GM21360 (cell line): ENCODE measurements around the gene B9D2.
"Not testable (repeated sequence)": the region's sequence is repeated elsewhere in the genome, so short reads cannot be mapped to it uniquely, and the experiment has no call there.

Experiments
- ATAC-seq: cut with Tn5 transposase; IDR thresholded peaks from one replicate; pipeline ENCODE4 v1.9.1; 2021; ENCODE audit warnings: mild to moderate bottlenecking, moderate library complexity; ENCODE audit not compliant: unreplicated experiment

The B9D2 gene

DNA sequence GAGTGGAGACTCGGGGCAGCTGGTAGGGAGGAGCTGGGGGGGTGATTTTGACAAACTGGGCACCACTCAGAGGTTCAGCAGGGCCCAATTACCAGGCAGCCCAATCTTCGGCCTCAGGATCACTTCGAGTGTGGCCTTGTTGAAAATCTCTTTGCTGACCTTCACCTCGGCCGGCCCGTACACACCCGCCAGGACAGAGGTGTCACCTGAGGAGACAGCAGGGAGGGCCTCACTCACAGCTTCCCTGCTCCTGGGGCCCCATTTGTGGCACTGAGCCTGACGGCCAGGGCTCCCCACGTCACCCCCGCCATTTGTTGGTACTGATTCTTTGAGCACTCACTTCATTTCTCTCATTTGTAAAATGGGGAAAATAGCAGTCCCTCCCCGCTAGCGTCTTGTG is 28.8 kb upstream of the B9D2 start:
- ATAC-seq = no peak

DNA sequence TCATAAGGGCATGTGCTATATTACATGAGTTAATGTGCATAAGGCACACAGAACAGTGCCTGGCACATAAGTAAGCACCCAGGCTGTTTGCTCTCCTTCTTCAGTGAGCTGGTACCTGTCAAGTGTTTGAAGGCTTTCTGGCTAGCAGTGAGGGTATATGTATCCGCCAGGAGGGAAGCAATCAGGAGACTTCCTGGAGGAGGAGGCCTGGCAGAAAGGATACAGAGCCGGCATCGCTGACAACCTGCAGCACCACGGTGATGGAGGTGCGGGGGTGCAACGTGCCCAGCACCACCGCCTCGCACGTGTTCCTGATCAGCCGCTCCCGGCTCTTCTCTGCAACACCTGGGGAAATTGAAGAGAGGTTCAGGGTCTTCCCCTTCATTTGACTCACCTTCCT is 27.7 kb upstream of the B9D2 start:
- no peak for ATAC-seq

DNA sequence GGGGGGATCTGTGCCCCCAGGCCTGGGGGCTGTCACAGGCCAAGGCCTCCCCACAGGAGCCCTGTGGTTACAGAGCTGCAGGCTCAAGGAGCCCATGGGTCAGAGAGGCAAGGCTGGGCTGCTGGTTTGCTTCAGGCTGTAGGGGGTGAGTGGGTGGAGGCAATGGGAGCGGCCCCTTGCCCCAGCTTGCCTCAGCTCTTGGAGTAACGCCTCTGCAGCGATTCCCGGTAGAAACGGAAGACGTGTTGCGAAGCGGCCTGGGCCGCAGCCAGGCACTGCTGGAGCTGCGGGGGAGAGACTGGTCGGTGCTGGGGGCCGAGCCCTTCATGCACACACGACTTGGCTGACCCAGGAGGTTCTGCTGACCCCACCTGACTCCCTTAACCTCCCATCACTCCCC is 22.5 kb upstream of the B9D2 start:
- no peak for ATAC-seq

DNA sequence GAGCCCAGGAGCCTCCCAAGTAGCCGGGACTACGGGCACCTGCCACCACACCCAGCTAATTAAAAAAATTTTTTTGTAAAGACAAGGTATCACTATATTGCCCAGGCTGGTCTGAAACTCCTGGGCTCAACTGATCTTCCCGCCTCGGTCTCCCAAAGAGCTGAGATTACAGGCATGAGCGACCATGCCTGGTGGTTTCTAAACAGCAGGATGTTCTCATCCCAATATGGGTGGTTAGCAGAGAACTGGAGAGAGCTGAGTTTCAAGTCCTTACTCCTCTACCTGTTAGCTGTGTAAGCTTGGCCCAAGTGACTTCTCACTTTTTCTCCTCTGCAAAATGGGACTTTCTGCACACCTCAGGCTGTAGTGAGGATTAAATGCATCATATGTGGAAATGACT is 20.4 kb upstream of the B9D2 start:
- no peak for ATAC-seq

DNA sequence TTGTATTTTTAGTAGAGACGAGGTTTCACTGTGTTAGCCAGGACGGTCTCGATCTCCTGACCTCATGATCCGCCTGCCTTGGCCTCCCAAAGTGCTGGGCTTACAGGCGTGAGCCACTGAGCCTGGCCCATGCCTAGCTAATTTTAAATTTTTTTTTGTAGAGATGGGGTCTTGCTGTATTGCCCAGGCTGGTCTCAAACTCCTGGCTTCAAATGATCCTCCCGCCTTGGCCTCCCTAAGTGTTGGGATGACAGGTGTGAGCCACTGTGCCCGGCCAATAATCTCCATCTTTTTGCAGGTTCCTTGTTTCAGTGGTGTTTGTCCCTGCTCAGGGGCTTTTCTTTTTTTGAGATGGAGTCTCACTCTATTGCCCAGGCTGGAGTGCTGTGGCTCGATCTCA is 17.6 kb upstream of the B9D2 start:
- not testable (repeated sequence) for ATAC-seq

DNA sequence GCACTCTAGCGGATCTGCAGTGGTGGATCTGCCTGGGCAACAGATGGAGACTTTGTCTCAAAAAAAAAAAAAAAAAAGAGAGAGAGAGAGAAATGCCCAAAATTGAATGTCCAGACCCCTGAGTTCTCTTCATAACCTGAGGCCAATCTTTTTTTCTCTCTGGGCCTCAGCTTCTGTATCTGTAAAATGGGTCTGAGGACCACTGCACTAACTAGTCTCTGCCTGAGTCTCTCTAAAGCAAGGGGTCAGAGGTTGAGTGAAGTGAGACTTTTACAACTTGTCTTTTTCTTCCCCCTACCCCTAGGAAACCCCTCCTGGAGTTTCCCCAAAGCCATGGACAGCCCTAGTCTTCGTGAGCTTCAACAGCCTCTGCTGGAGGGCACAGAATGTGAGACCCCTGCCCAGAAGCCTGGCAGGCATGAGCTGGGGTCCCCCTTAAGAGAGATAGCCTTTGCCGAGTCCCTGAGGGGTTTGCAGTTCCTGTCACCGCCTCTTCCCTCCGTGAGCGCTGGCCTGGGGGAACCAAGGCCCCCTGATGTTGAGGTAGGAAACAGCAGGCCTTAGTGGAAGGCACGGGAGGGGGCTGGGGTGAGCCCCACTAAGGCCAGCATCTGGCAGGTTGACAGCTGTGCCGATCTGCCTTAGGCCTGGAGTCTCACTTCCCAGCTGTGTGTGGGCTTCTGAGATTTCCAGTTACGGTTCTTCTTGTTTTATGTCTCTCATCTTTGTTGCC is 14.2 kb upstream of the B9D2 start:
- ATAC-seq = no peak

DNA sequence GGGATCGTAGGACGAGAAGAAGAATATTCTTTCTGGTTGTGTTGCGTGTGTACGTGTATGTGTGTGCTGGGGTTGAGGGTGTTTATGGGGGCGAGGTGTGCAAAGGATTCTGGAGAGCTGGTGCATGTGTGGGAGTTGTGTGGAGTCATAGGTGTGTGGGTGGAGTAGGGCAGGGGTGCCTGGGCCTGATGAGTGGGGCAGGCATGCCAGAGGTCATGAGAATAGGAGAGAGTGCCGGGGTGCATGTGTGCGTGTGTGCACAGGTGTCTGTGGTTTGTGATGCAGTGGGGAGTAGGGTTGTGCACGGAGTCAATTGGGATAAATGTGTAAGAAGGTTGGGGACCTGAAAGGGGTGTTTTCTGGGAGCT is 13.0 kb upstream of the B9D2 start:
- ATAC-seq = no peak

DNA sequence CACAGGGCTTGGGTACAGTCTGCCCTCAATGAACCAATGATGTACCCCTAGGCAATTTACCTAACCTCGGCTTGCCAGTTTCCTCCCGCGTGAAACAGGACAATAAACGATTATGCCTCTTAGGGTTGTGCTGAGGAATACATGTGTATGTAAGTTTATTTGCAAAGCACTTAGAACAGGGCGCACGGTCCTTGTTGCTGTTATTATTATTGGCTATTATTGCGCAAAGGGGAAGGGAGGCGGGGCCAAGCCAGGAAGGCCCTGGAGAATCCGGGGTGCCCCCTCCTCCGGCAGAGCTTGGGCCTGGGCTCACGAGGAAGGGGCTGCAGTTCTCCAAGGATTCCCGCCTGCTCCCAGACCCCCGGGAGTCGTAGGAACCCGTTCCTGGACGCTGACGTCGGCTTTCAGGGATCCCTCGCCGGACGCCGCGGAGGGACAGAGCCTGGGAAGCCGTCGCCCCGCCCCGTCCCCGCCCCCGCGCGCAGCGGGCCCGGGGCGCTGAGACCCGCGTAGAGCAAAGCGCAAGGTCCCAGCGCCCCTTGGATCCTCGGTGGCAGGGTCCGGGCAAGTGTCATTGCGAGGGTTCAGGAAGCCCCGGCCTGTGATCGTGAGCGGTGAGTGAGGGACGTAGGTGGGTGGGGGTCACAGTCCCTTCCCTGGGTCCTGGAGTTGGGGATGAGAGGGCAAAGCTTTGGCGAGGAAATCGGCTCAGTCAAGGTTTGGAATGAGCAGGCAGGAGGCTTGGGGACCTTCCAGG is 12.5 kb upstream of the B9D2 start, which contains the start of gene TMEM91:
Gene TMEM91, plus strand, starts transcription at position 293 of the 757 bp plus-strand sequence. CDS start 1,777 bp downstream, outside the sequence.
- ATAC-seq = no peak

DNA sequence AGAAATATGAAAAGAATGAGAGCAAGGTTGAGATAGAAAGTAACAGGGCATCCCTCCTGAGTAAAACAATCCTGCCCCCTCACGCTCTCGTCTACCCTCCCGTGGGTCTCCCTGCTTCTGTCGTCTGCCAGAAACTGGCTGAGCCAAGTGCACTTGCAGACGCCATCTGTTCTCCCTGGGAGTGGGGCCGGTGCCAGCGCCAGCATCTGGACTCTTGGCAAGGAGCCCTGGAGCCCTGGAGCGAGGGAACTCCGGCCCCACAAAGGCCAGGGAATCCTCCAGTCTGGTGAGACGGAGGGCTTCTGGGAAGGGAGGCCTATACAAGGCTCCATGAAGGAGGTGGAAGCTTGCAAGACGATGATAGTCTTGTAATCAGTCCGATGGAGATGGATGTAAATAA is 10.0 kb upstream of the B9D2 start:
- ATAC-seq = no peak

DNA sequence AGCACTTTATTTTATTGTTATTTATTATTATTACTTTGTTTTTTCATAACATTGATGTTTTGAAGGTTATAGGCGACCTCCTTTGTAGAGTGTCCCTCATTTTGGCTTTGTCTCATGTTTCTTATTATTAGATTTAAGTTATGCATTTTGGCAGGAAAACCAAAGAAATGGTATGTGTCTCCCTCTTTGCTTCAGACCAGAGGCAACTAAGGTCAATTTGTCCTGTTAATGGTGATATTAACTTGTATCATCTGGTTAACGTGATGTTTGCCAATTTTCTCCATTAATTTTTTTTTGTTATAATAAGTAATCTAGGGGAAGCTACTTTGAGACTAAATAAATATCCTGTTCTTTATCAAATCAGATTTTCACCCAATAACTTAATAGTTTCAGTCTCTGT is 8.6 kb upstream of the B9D2 start:
- no peak for ATAC-seq

DNA sequence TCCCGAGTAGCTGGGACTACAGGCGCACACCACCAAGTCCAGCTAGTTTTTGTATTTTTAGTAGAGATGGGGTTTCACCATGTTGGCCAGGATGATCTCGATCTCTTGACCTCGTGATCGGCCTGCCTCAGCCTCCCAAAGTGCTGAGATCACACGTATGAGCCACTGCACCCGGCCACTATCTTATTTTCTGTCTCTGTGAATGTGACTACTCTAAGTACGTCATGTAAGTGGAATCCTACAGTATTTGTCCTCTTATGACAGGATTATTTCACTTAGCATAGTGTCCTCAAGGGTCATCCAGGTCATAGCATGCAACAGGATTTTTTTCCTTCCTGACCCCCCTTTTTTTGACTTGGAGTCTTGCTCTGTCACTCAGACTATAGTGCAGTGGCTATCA is 7.6 kb upstream of the B9D2 start:
- ATAC-seq = no peak

DNA sequence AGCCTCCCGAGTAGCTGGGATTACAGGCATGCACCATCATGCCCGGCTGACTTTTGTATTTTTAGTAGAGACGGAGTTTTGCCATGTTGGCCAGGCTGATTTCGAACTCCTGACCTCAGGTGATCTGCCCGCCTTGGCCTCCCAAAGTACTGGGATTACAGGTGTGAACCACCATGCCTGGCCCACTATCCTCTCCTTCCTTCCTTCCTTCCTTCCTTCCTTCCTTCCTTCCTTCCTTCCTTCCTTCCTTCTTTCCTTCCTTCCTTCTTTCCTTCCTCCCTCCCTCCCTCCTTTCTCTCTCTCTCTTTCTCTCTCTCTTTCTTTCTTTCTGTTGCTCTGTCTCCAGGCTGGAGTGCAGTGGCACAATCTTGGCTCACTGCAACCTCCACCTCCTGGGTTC is 7.2 kb upstream of the B9D2 start:
- not testable (repeated sequence) for ATAC-seq

DNA sequence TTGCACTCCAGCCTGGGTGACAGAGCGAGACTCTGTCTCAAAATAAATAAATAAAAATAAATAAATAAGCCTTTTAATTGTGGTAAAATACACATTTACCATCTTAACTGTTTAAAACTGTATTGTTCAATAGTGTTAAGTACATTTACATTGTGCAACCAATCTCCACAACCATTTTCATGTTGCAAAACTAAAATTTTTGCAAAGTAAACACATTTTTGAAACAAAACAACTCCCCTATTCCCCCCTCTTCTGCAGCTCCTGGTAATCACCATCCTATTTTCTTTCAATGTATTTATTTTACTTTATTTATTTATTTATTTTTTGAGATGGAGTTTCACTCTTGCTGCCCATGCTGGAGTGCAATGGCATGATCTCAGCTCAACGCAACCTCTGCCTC is 5.8 kb upstream of the B9D2 start:
- no peak for ATAC-seq

DNA sequence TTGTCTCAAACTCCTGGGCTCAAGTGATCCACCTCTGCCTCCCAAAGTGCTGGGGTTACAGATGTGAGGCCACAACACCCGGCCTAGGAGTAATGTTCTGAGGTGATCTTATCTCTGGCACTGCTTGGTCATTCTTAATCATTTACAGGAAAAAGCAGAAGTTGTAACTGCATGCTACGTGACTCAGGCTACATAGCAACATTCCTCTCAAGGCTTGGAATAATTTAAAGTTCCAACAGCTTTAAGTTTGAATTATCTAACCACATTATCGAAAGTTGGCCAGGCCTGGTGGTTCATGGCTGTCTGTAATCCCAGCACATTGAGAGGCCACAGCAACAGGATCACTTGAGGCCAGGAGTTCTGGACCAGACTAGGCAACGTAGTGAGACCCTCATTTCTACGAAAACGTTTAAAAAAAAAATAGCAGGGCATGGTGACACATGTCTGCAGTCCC is 3.9 kb upstream of the B9D2 start:
- ATAC-seq = no peak

DNA sequence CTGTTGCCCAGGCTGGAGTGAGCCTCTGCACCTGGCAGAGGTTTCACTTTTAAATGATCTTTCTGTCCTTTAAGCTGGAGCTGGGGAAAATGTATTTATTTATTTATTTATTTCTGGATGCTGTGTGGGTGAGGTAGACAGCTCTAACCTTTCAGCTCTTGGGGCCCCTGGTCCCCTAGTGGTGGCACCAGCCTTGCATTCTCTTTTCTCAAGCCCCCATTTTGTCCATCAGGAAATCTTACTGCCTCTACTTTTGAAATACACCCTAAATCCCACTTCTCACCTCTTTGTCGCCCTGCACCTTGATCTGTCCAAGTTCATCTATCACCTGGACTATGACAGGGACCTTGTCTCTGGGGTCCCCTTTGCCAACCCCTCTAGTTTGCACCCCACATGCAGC is 2.1 kb upstream of the B9D2 start:
- ATAC-seq = no peak

DNA sequence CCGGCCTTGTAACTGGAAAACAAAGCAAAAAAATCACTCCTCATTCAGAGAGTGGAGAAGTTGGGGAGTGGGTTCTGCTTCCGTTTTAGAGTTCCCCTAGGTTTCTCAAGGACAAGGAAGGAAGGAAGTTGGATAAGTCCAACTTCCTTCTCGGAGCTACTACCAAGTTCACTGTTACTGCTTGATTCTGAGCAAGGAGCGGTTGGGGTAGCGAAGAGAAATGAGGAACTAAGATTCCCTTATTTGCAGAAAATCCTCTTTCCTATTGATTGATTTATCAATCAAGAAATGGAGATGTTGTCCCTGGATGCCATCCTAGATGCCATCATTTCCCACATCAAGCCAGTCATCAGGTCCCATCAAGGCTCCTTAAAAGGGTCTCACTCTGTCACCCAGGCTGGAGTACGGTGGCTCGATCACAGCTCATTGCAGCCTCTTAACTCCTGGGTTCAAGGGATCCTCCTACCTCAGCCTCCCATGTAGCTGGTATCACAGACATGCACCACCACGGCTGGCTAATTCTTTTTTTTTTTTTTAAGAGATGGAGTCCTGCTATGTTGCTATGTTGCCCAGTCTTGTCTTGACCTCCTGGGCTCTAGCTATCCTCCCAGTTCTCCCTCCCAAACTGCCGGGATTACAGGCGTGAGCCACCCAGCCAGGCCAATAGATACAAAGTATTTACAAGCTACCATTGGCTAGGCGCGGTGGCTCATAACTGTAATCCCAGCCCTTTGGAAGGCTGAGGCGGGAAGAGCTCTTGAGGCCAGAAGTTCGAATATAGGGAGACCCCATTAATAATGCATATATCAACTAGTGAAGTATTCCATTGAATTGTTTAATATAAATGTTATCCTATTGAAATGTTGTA is 809 bp upstream of the B9D2 start:
- no peak for ATAC-seq

DNA sequence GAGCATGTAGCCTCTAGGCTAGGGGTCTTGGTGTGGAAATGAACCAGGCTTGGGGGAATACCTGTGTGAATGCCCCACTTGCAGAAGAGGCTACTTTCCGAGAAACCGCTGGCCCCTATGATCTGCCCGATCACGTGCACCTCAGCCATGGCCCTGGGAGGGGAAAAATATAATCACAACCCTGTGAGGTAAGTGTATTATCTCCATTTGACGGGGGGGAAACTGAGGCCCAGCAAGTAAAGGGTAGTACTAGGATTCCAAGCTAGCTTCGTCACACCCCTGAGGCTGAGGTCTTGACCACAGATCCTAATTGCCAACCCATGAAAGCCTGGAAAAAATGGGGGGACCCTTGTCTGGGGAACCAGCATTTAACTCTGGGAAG is 587 bp downstream of the B9D2 start:
- no peak for ATAC-seq

DNA sequence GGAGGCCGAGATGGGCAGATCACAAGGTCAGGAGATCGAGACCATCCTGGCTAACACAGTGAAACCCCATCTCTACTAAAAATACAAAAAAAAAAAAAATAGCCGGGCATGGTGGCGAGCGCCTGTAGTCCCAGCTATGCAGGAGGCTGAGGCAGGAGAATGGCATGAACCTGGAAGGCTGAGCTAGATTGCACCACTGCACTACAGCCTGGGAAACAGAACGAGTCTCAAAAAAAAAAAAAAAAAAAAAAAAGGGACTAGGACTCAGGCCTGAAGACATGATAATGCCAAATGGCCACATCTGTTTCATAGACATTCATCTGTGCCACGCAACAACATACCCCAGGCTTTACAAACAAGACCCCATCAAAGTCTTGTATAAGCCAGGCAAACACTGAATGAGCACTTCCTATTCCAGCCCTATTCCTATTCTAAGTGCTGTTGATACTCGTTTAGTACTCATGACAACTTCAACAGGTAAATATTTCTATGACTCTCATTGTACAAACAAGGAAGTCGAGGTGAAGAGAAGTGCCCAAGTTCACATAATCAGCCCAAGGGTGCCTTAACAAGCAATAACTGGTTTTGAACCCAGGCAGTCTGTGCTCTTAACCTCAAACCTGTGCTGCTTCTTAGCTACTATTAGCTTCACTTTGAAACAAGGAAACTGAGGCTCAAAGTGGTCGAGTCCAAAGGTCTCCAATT is 1.7 kb downstream of the B9D2 start:
- no peak for ATAC-seq

DNA sequence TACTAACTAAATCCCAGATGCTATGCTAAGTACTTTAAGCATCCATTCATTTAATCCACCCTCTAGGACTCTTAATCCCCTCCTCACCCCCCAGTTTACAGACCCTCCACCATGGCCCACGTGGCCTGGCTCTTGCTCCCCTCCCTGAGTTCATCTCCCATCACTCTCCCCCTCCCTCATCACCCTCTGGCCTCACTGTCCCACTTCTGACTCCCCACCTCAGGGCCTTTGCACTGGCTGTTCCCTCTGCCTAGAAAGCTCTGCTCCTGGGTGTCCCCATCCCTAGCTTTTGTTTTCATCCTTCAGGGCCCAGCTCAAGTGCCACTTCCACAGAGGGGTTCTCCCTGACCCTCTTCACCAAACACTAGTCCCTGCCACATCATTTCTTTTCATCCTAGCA is 4.2 kb downstream of the B9D2 start:
- no peak for ATAC-seq

DNA sequence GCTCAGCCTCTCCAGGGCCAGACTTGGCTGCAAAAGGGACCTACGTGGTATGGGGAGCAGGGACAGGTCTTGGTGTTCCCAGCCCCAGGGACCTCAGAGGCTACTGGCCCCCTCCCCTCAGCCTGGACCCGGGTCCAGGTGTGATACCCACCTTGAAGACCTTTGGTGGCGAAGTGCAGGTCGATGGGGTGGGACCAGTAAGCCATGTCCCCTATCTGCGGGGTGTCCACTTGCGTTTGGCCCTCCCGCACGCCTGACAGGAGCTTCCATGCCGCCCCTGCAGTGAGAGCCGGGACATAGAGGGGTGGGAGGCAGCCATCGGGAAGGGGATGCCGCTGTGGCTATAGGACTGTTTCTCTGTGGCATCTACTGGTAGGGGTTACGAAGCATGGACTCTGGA is 6.2 kb downstream of the B9D2 start:
- ATAC-seq = no peak
